GM13977 (cell line): ENCODE measurements around the gene CLDN9.
A peak's percentile ranks its signal among the peaks of the same experiment; 100 is the strongest.

ENCODE experiments used
- DNase-seq: peaks from one replicate; pipeline ENCODE4 v3.0.0; 2012; ENCODE audit warnings: low spot score
- CTCF ChIP-seq: IDR thresholded peaks from 2 replicates; pipeline ENCODE4 v1.5.1; 2012; ENCODE audit warnings: mild to moderate bottlenecking, control low read depth; ENCODE audit not compliant: insufficient read depth; ENCODE audit errors: extremely low read depth, missing control alignments
- in situ Hi-C: fragments of 300-500 bp; cut with MboI; formaldehyde crosslinking; loops from one replicate; pipeline ENCODE4 v1.12.0; 2022; ENCODE audit warnings: low sequenced_read_pairs, low pct_unique_long_range_greater_than_20kb, mixed read lengths, inconsistent platforms; ENCODE audit not compliant: unreplicated experiment

Gene CLDN9

GRCh38 chr16:2967211-2967631 is 45.5 kb upstream of the CLDN9 start:
- DNase-seq = no peak
- no peak for TF ChIP-seq CTCF
- in situ Hi-C loops = no loop called here

- in situ Hi-C loops = no loop called here
- no peak for TF ChIP-seq CTCF
- DNase-seq = no peak
Observed at GRCh38 chr16:2967721-2968161, 45.0 kb upstream of the CLDN9 start.

GRCh38 chr16:2968368-2968737 is 44.4 kb upstream of the CLDN9 start:
- no peak for TF ChIP-seq CTCF
- DNase-seq = no peak
- in situ Hi-C loops = no loop called here

- in situ Hi-C loops = no loop called here
- TF ChIP-seq CTCF = no peak
- peak; percentile 99 for DNase-seq
Observed at GRCh38 chr16:2968738-2969544, 43.8 kb upstream of the CLDN9 start, which contains the start of gene PAQR4. Gene PAQR4 (plus strand): TSS chr16:2969348. CDS start chr16:2969675, 327 bp downstream.

GRCh38 chr16:2969545-2970521 is 42.9 kb upstream of the CLDN9 start:
- DNase-seq = peak; percentile 92
- in situ Hi-C loops = no loop called here
- TF ChIP-seq CTCF = peak; percentile 63

GRCh38 chr16:2970563-2970962 is 42.2 kb upstream of the CLDN9 start:
- no peak for TF ChIP-seq CTCF
- in situ Hi-C loops = no loop called here
- no peak for DNase-seq
